Mesenteric fat pad (tissue), 1 donor: ENCODE results near the gene TMEM8B. TPM values are rescaled to one million over a fixed set of nuclear protein-coding genes. Genes with fewer than 3 reads are reported as not detected.
A peak's percentile ranks its signal among the peaks of the same experiment; 100 is the strongest.
"Not testable (repeated sequence)": the region's sequence is repeated elsewhere in the genome, so short reads cannot be mapped to it uniquely, and the experiment has no call there.

ENCODE experiments used
- DNase-seq: peaks from one replicate; pipeline ENCODE4 v3.0.0-alpha.2; 2020; ENCODE audit warnings: low spot score
- total RNA-seq: library from RNA; stranded (reverse); fragmentation: NEBNext Ultra II Directional; extraction: Animal tissue kit (Norgen Biotek cat#: 25700); gene quantifications from one replicate; pipeline ENCODE4 v1.2.1, GENCODE V29; 2021
- donor health status: DM: yes; HTN: yes; CAD: no.

The TMEM8B gene
- total RNA-seq, 1 donor from 2014 or later, result 6.7 TPM

- DNase-seq, result peak; percentile 92
Measured at GRCh38 chr9:35905912-35906679, 77.1 kb downstream of the TMEM8B start, which contains the start of gene HRCT1. HRCT1 (plus strand) TSS chr9:35906202; CDS start chr9:35906288, 86 bp downstream.

DNA sequence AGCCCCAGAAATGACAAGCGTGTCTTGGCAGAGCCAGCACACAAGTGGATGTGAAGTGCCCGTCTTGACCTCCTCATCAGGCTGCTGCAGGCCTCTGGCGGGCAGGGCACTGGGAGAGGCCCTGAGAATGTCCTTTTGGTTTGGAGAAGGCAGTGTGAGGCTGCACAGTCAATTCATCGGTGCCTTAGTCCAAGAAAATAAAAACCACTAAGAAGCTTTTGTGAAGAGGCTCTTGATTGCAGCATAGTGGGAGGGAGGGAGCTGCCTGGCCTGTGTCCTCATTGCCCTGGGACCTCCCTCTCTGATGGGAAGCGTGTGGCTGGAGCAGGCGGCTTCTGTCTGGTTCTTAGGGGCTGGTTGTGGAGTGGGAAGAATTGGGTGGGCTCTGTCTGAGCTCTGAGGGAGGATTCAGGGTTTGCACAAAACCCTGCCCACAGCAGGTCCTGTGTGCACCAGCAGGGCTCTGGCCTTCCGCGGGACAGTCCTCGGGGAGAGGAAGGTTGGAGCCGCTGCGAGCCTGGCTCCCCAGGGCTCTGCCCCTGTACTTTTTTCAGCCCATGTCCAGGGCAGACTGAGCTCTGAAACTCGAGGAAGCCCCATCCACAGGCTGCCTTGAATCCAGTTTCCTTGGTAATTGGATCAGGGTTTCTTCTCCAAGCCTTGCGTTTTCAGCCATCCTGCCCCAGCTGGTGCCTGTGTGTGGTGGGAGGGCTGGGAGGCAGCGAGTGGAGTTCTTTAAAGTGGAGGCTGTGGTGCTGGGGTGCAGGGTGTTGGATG is 78.1 kb downstream of the TMEM8B start:
- DNase-seq, result no peak

- DNase-seq, result no peak
Measured at GRCh38 chr9:35907711-35908503, 78.9 kb downstream of the TMEM8B start.

- no peak for DNase-seq
Measured at GRCh38 chr9:35908504-35909125, 79.6 kb downstream of the TMEM8B start.

DNA sequence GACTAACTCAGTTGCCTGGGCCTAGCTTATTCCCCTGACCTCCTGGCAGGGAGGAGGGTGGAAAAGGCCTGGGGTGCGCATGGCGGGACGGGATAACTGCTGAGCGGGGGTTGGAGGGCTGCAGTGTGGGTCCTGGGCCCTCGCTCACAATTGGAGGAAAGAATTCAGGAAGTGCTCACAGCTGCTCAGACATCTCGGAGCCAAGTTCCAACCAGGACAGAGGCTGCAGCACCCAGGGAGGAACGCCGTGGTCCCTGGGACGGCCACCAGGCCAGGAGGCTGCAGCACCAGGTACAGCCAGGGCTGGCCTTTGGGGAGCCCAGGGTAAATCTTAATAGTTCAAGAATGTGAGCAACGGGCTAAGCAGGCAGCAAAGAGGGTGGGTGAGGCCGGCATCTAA is 80.2 kb downstream of the TMEM8B start, which contains the start of gene SPAAR:
Gene SPAAR, plus strand, starts transcription at position 217 of the 400 bp plus-strand sequence. CDS start 974 bp downstream, outside the sequence.
- no peak for DNase-seq

GRCh38 chr9:35909687-35910612 is 80.9 kb downstream of the TMEM8B start:
- DNase-seq, result no peak

GRCh38 chr9:35910613-35911359 is 81.8 kb downstream of the TMEM8B start:
- DNase-seq, result no peak

DNA sequence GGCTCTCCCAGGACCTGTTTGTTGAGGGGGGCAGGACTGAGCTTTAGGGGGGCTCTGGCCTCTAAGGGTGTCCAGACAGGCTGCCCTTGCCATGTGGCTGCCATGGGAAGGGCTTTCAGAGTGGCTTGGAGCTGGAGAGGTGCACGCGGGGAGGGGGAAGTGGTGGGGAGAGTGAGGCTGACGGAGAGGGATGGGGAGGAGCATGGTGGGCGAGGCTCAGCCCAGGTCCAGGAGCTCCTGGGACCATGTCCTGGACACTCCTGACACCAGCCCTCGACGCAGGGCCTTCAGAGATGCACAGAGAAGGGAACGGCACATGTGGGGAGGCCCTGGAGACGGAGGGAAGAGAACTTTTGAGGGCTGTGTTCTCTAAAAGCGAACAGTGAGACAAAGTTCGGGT is 82.7 kb downstream of the TMEM8B start:
- no peak for DNase-seq

DNA sequence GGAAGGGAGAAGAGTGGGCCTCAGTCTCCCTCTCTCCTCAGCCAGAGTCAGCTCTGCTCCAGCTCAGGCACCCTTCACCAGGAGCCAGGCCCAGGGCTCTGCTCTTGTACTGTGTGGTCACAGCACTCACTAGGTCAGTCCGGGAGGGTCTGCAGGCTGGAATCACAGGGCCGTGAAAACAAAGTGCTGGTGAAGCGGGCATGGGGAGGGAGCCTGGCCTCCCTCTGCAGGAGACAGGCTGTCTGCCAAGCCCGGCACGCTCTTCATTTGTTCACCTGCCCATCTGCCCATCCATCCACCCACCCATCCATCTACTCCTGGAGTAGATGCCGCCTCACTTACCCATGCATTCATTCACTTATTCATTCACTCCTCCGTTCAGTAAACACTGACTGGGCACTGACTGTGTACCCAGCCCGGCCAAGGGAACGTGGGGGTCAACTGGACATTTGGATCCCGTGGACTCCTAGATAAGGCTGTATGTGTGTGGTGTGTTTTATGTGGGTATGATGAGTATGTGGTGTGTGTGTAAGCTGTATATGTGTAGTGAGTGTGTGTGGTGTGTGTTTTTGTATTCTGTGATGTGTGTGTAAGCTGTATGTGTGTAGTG is 83.9 kb downstream of the TMEM8B start:
- no peak for DNase-seq

DNA sequence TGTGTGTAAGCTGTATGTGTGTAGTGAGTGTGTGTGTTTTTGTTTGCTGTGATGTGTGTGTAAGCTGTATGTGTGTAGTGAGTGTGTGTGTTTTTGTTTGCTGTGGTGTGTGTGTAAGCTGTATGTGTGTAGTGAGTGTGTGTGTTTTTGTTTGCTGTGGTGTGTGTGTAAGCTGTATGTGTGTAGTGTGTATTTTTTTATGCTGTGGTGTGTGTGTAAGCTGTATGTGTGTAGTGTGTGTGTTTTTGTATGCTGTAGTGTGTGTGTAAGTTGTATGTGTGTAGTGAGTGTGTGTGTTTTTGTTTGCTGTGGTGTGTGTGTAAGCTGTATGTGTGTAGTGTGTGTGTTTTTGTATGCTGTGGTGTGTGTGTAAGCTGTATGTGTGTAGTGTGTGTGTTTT is 84.4 kb downstream of the TMEM8B start:
- DNase-seq, result not testable (repeated sequence)

DNA sequence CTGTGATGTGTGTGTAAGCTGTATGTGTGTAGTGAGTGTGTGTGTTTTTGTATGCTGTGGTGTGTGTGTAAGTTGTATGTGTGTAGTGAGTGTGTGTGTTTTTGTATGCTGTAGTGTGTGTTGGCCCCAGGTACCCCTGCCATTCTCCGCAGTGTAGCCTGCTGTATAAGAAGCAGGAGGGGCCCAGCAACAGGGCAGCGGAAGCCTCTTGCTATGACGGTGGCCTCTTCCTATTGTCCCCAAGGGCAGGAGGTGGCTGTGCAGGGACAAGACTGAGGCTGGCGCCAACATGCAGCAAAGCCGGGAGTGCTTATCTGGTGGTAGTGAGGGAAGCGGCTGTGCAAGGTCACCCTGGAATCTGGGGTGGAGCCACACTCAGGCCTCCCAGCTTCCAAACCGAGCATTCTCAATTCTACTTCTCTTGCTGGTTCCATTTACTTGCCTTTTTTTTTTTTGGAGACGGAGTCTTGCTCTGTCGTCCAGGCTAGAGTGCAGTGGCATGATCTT is 85.3 kb downstream of the TMEM8B start:
- no peak for DNase-seq

Other genes with a start within 250 kb of the TMEM8B start
- 94.4 TPM for gene TESK1, start 224.0 kb upstream of the TMEM8B start, total RNA-seq
- gene CD72, start 210.8 kb upstream of the TMEM8B start, total RNA-seq, result 7.0 TPM
- 1.3 TPM for gene SIT1, start 178.3 kb upstream of the TMEM8B start, total RNA-seq
- 19,106 TPM for gene RMRP, start 171.2 kb upstream of the TMEM8B start, total RNA-seq
- 103 TPM for gene CCDC107, start 170.9 kb upstream of the TMEM8B start, total RNA-seq
- gene ARHGEF39, start 164.0 kb upstream of the TMEM8B start, total RNA-seq, result 0.58 TPM
- gene CA9, start 155.3 kb upstream of the TMEM8B start, total RNA-seq, result not detected
- 244 TPM for gene TPM2, start 139.3 kb upstream of the TMEM8B start, total RNA-seq
- 622 TPM for gene TLN1, start 97.0 kb upstream of the TMEM8B start, total RNA-seq
- gene CREB3, start 96.6 kb upstream of the TMEM8B start, total RNA-seq, result 42.5 TPM
- gene GBA2, start 80.0 kb upstream of the TMEM8B start, total RNA-seq, result 54.5 TPM
- 25.0 TPM for gene RGP1, start 79.9 kb upstream of the TMEM8B start, total RNA-seq
- not detected for gene MSMP, start 75.0 kb upstream of the TMEM8B start, total RNA-seq
- gene NPR2, start 37.6 kb upstream of the TMEM8B start, total RNA-seq, result 23.2 TPM
- 0.61 TPM for gene SPAG8, start 17.0 kb upstream of the TMEM8B start, total RNA-seq
- gene HINT2, start 14.2 kb upstream of the TMEM8B start, total RNA-seq, result 42.7 TPM
- not detected for gene FAM221B, start 496 bp upstream of the TMEM8B start, total RNA-seq
- not detected for gene OR13J1, start 41.2 kb downstream of the TMEM8B start, total RNA-seq
- gene HRCT1, start 77.0 kb downstream of the TMEM8B start, total RNA-seq, result 5.2 TPM
- gene SPAAR, start 80.3 kb downstream of the TMEM8B start, total RNA-seq, result 25.3 TPM
- gene OR2S2, start 128.9 kb downstream of the TMEM8B start, total RNA-seq, result not detected
- gene RECK, start 207.7 kb downstream of the TMEM8B start, total RNA-seq, result 18.5 TPM